Neutrophil (primary cell): ENCODE data around the gene AQP10.

Source experiments
- H3K27ac ChIP-seq: fragments of 200-600 bp; sonication (generic); 2 replicates; pipeline ENCODE4 v1.5.1; 2016; ENCODE audit warnings: mild to moderate bottlenecking, moderate library complexity
- H3K27me3 ChIP-seq: fragments of 200-600 bp; sonication (generic); 2 replicates; pipeline ENCODE4 v1.6.0; 2016; ENCODE audit warnings: mild to moderate bottlenecking
- H3K36me3 ChIP-seq: fragments of 200-600 bp; sonication (generic); 2 replicates; pipeline ENCODE4 v1.5.1; 2017
- H3K4me1 ChIP-seq, 2 experiments: fragments of 200-600 bp in 1 of 2; sonication (generic) in 1 of 2; 1 replicate in 1 of 2; 2 replicates in 1 of 2; pipeline versions ENCODE4 v1.5.1 to v1.6.1; 2013 to 2016; ENCODE audit warnings: low read depth in 1 of 2, low read length in 1 of 2, mild to moderate bottlenecking in 1 of 2, moderate library complexity in 1 of 2; ENCODE audit not compliant: control insufficient read depth in 1 of 2, insufficient read depth in 1 of 2
- H3K4me3 ChIP-seq, 2 experiments: fragments of 200-600 bp in 1 of 2; sonication (generic) in 1 of 2; 1 replicate in 1 of 2; 2 replicates in 1 of 2; pipeline ENCODE4 v1.5.1; 2013 to 2016; ENCODE audit warnings: low read depth in 1 of 2, low read length in 1 of 2, mild to moderate bottlenecking in 1 of 2, moderate library complexity in 1 of 2
- H3K9me3 ChIP-seq: fragments of 200-600 bp; sonication (generic); 2 replicates; pipeline ENCODE4 v1.5.1; 2016
- CTCF ChIP-seq: fragments of 200-600 bp; sonication (generic); IDR thresholded peaks from 2 replicates; pipeline ENCODE4 v1.5.1; 2016; ENCODE audit warnings: antibody characterized with exemption

AQP10 gene

GRCh38 chr1:154288661-154289060 is 32.2 kb upstream of the AQP10 start:
- H3K27me3 ChIP-seq, result peaks cover 15% of the 10 kb centered on the region
- H3K4me1 ChIP-seq, result no peaks in the 10 kb centered on the region
- TF ChIP-seq CTCF, result no peak
- no peak overlapping the region for H3K27ac ChIP-seq
- H3K4me3 ChIP-seq, result no peak overlapping the region
- H3K36me3 ChIP-seq, result no peaks in the 10 kb centered on the region
- no peaks in the 10 kb centered on the region for H3K9me3 ChIP-seq

GRCh38 chr1:154290921-154291320 is 30.0 kb upstream of the AQP10 start:
- peaks cover 11% of the 10 kb centered on the region for H3K9me3 ChIP-seq
- peaks cover 15% of the 10 kb centered on the region for H3K27me3 ChIP-seq
- no peaks in the 10 kb centered on the region for H3K4me1 ChIP-seq
- no peak overlapping the region for H3K27ac ChIP-seq
- H3K36me3 ChIP-seq, result no peaks in the 10 kb centered on the region
- H3K4me3 ChIP-seq, result no peak overlapping the region
- no peak for TF ChIP-seq CTCF

- Histone ChIP-seq H3K27ac (no peak overlapping the region), H3K27me3 (peaks cover 7% of the 10 kb centered on the region), H3K9me3 (peaks cover 11% of the 10 kb centered on the region), H3K36me3 (no peaks in the 10 kb centered on the region), H3K4me3 (no peak overlapping the region), H3K4me1 (no peaks in the 10 kb centered on the region)
- no peak for TF ChIP-seq CTCF
Measured at GRCh38 chr1:154295408-154296235, 25.3 kb upstream of the AQP10 start.

- no peak overlapping the region for H3K4me3 ChIP-seq
- H3K27ac ChIP-seq, result no peak overlapping the region
- H3K9me3 ChIP-seq, result no peaks in the 10 kb centered on the region
- peaks cover 4% of the 10 kb centered on the region for H3K27me3 ChIP-seq
- H3K36me3 ChIP-seq, result no peaks in the 10 kb centered on the region
- H3K4me1 ChIP-seq, result no peaks in the 10 kb centered on the region
- TF ChIP-seq CTCF, result no peak
Measured at GRCh38 chr1:154301582-154301981, 19.3 kb upstream of the AQP10 start.

- no peak overlapping the region for H3K4me3 ChIP-seq
- no peak for TF ChIP-seq CTCF
- H3K27me3 ChIP-seq, result peaks cover 4% of the 10 kb centered on the region
- H3K4me1 ChIP-seq, result no peaks in the 10 kb centered on the region
- no peaks in the 10 kb centered on the region for H3K9me3 ChIP-seq
- no peaks in the 10 kb centered on the region for H3K36me3 ChIP-seq
- no peak overlapping the region for H3K27ac ChIP-seq
Measured at GRCh38 chr1:154304664-154305337, 16.1 kb upstream of the AQP10 start.
